GM10248 (cell line): ENCODE results near the gene HERC4.
A peak's percentile ranks its signal among the peaks of the same experiment; 100 is the strongest.

Experiments used
- CTCF ChIA-PET: fragments of 300-600 bp; sonication (Branson Sonifier 250); formaldehyde crosslinking; extraction: SDS; loops from one replicate; lab custom pipeline; 2021; ENCODE audit warnings: antibody characterized with exemption; lab: Yijun Ruan, JAX
- POLR2A ChIA-PET: fragments of 350-650 bp; sonication (Branson Sonifier 250); formaldehyde crosslinking; extraction: SDS; loops from one replicate; lab custom pipeline; 2020; ENCODE audit warnings: antibody characterized with exemption; lab: Yijun Ruan, JAX
- DNase-seq: peaks from one replicate; pipeline ENCODE4 v3.0.0; 2012; ENCODE audit errors: extremely low spot score
- CTCF ChIP-seq: IDR thresholded peaks from 2 replicates; pipeline ENCODE4 v1.5.1; 2012; ENCODE audit warnings: mild to moderate bottlenecking, low read depth; ENCODE audit errors: extremely low read depth, missing control alignments, control extremely low read depth

The HERC4 gene

GRCh38 chr10:68099736-68100135 lies 24.7 kb upstream of the HERC4 start:
- ChIA-PET CTCF (interaction anchor here (1.9 kb wide), 1 partner anchor 9 kb away, joined by 5 read pairs; the partner anchor contains the start of gene MYPN), POLR2A (no interaction called here)
- DNase-seq = no peak
- no peak for TF ChIP-seq CTCF

- POLR2A ChIA-PET = no interaction called here
- no peak for DNase-seq
- TF ChIP-seq CTCF = no peak
- CTCF ChIA-PET = interaction anchor here (1.9 kb wide), 1 partner anchor 242 kb away, joined by 4 read pairs; no protein-coding TSS in a partner anchor
Observed at GRCh38 chr10:68096913-68097516, 21.9 kb upstream of the HERC4 start.

GRCh38 chr10:68095153-68095552 lies 20.1 kb upstream of the HERC4 start:
- TF ChIP-seq CTCF = no peak
- POLR2A ChIA-PET = no interaction called here
- CTCF ChIA-PET = no interaction called here
- DNase-seq = no peak

- POLR2A ChIA-PET = no interaction called here
- DNase-seq = no peak
- CTCF ChIA-PET = no interaction called here
- TF ChIP-seq CTCF = no peak
Observed at GRCh38 chr10:68092512-68092911, 17.4 kb upstream of the HERC4 start.

- CTCF ChIA-PET = interaction anchor here (1.0 to 1.2 kb wide), 2 partner anchors 31 to 235 kb away, joined by 4 to 5 read pairs; no protein-coding TSS in a partner anchor
- POLR2A ChIA-PET = no interaction called here
- DNase-seq = no peak
- TF ChIP-seq CTCF = no peak
Observed at GRCh38 chr10:68090586-68090985, 15.5 kb upstream of the HERC4 start.

- TF ChIP-seq CTCF = no peak
- ChIA-PET CTCF (interaction anchor here (1.6 to 3.0 kb wide), 2 partner anchors 67 to 300 kb away, joined by 4 to 12 read pairs; no protein-coding TSS in a partner anchor), POLR2A (no interaction called here)
- peak; percentile 17 for DNase-seq
Observed at GRCh38 chr10:68088740-68089139, 13.7 kb upstream of the HERC4 start.
